Natural killer cell (primary cell): ENCODE results near the gene PRSS23. TPM values are rescaled to one million over a fixed set of nuclear protein-coding genes. Genes with fewer than 3 reads are reported as not detected.

ENCODE experiments used
- ATAC-seq, 3 donors: fragments of 150-1000 bp in 2 of 3; fragments of 200-7000 bp in 1 of 3; cut with Tn5 transposase; 1 replicate in 1 of 3; 2 replicates in 2 of 3; pipeline ENCODE4 v1.10.0; 2021; ENCODE audit warnings: mild to moderate bottlenecking in 2 of 3, moderate library complexity in 2 of 3
- DNase-seq, 2 donors: peaks; one replicate each; pipeline versions ENCODE4 v3.0.0 to v3.0.0-alpha.2; 2013 to 2021; ENCODE audit warnings: mixed read lengths in 1 of 2
- H3K27ac ChIP-seq: one replicate; pipeline ENCODE4 v1.5.1; 2013; ENCODE audit warnings: mild to moderate bottlenecking, low read length
- H3K27me3 ChIP-seq: one replicate; pipeline ENCODE4 v1.6.1; 2013; ENCODE audit warnings: low read length; ENCODE audit not compliant: control insufficient read depth, insufficient read depth
- H3K36me3 ChIP-seq: one replicate; pipeline ENCODE4 v1.6.1; 2013; ENCODE audit warnings: low read length; ENCODE audit not compliant: control insufficient read depth, insufficient read depth
- H3K4me1 ChIP-seq: one replicate; pipeline ENCODE4 v1.6.1; 2013; ENCODE audit warnings: low read length; ENCODE audit not compliant: control insufficient read depth, insufficient read depth
- H3K4me3 ChIP-seq: one replicate; pipeline ENCODE4 v1.5.1; 2013; ENCODE audit warnings: low read length
- H3K9me3 ChIP-seq: one replicate; pipeline ENCODE4 v1.6.1; 2013; ENCODE audit warnings: low read length; ENCODE audit not compliant: control insufficient read depth, insufficient read depth
- H3K27ac Mint-ChIP-seq, 2 donors: one replicate each; pipeline ENCODE4 v1.8.0; 2022; ENCODE audit warnings: mild to moderate bottlenecking in 2 of 2, mixed read lengths in 2 of 2, moderate library complexity in 1 of 2
- H3K27me3 Mint-ChIP-seq, 2 donors: one replicate each; pipeline ENCODE4 v1.8.0; 2022; ENCODE audit warnings: low read depth in 2 of 2, mixed read lengths in 2 of 2
- H3K36me3 Mint-ChIP-seq: one replicate; pipeline ENCODE4 v1.8.0; 2022; ENCODE audit warnings: mixed read lengths
- H3K4me1 Mint-ChIP-seq, 2 donors: one replicate each; pipeline ENCODE4 v1.8.0; 2022; ENCODE audit warnings: mixed read lengths in 2 of 2
- H3K4me3 Mint-ChIP-seq: one replicate; pipeline ENCODE4 v1.8.0; 2022; ENCODE audit warnings: mild to moderate bottlenecking, moderate library complexity, mixed read lengths
- H3K9me3 Mint-ChIP-seq, 2 donors: one replicate each; pipeline ENCODE4 v1.8.0; 2022; ENCODE audit warnings: mixed read lengths in 2 of 2
- CTCF ChIP-seq: fragments of 200-600 bp; IDR thresholded peaks from one replicate; pipeline ENCODE4 v1.8.0; 2022; ENCODE audit warnings: antibody characterized with exemption
- WGBS: methylation state at CpG from one replicate; pipeline ENCODE4 v1.1.7; 2013; ENCODE audit warnings: missing lambda C conversion rate; ENCODE audit not compliant: insufficient coverage; 5-methylcytosine and 5-hydroxymethylcytosine counted together
- intact Hi-C: fragments of 100-400 bp; cut with micrococcal nuclease; formaldehyde crosslinking; loops from one replicate; pipeline ENCODE4 v1.14.2; 2022
- total RNA-seq, 4 donors: library from RNA; stranded (reverse); fragments of 120-200 nt in 1 of 4; gene quantifications; one replicate each; pipeline versions ENCODE4 v1.2.3 to v1.2.4, GENCODE V29; 2013 to 2022

The PRSS23 gene
- total RNA-seq, 3 donors from 2014 or later (not counting 1 experiment from before 2014, with no cell fraction given), result 79.3 to 96.5 (median 84.3) TPM

DNA sequence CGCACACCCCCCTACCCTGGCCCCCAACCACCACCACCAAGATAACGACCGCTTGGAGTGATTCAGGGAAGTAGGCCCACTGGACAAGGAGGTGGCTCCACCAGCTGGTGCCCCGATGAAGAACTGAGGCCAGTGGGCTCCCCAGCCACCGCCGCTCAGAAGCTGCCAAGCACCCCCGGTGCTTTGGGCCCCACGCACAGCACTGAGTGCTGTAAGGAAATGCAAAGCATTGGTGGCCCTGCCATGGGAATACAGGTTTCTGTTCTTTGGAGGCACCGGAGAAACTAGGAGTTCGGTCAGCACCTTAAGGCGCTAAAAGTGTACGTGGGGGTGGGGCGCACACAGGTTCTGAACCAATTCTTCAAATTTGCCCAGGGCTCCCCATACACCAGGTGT, 664 bp upstream of the PRSS23 start:
- Mint-ChIP-seq H3K27ac (peak overlapping the region; percentile 63 to 88), H3K4me1 (peaks cover 42 to 45% of the 10 kb centered on the region in 2 donors), H3K36me3 (no peaks in the 10 kb centered on the region), H3K9me3 (no peaks in the 10 kb centered on the region), H3K27me3 (no peaks in the 10 kb centered on the region), H3K4me3 (peak overlapping the region; percentile 91)
- H3K4me1 ChIP-seq, result peaks cover 20% of the 10 kb centered on the region
- ATAC-seq (no peak), DNase-seq (no peak)
- intact Hi-C loops, result loop anchor here (5.0 kb wide), 1 partner anchor 187 kb away; no protein-coding TSS in a partner anchor
- no peak for TF ChIP-seq CTCF
- H3K27me3 ChIP-seq, result no peaks in the 10 kb centered on the region
- H3K9me3 ChIP-seq, result no peaks in the 10 kb centered on the region
- H3K27ac ChIP-seq, result peak overlapping the region; percentile 61
- H3K4me3 ChIP-seq, result peak overlapping the region; percentile 37
- 54% methylated on average over 13 of the region's 13 CpGs for WGBS
- H3K36me3 ChIP-seq, result no peaks in the 10 kb centered on the region

DNA sequence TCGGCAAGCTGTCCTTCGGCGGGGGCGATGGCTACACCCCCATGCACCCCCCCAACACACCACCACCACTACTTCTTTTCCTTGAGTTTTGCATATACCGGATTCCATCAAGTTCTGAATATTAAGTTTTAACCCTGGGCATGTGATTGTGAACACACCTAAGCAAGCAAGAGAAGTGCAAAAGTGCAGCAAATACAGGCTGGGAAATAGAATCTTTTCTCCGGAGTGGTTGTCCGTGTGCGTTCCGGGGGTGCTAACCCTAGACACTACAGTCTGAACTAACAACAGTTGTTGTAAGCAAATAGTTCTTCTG, 574 bp downstream of the PRSS23 start:
- Mint-ChIP-seq H3K27me3 (no peaks in the 10 kb centered on the region), H3K4me3 (peak overlapping the region; percentile 96), H3K27ac (peak overlapping the region; percentile 88 to 95), H3K4me1 (peaks cover 54 to 57% of the 10 kb centered on the region in 2 donors), H3K9me3 (no peaks in the 10 kb centered on the region), H3K36me3 (no peaks in the 10 kb centered on the region)
- intact Hi-C loops, result loop anchor here (5.0 kb wide), 1 partner anchor 189 kb away; no protein-coding TSS in a partner anchor
- Histone ChIP-seq H3K27me3 (no peaks in the 10 kb centered on the region), H3K4me1 (peaks cover 32% of the 10 kb centered on the region), H3K36me3 (no peaks in the 10 kb centered on the region), H3K27ac (peak overlapping the region; percentile 59), H3K4me3 (peak overlapping the region; percentile 75), H3K9me3 (no peaks in the 10 kb centered on the region)
- no peak for DNase-seq
- TF ChIP-seq CTCF, result no peak
- peak in 2 of 3 donors; percentile 2 to 31 for ATAC-seq
- WGBS, result 13% methylated on average over 9 of the region's 9 CpGs

GRCh38 chr11:86801364-86801763, 1.0 kb downstream of the PRSS23 start:
- H3K4me1 ChIP-seq, result peaks cover 35% of the 10 kb centered on the region
- intact Hi-C loops, result loop anchor here (5.0 kb wide), 1 partner anchor 189 kb away; no protein-coding TSS in a partner anchor
- H3K9me3 ChIP-seq, result no peaks in the 10 kb centered on the region
- peak overlapping the region; percentile 96 for H3K4me3 Mint-ChIP-seq
- TF ChIP-seq CTCF, result no peak
- DNase-seq (no peak), ATAC-seq (no peak)
- no peak overlapping the region for H3K27ac ChIP-seq
- H3K9me3 Mint-ChIP-seq, result no peaks in the 10 kb centered on the region
- 78% methylated on average over 2 of the region's 2 CpGs for WGBS
- H3K36me3 Mint-ChIP-seq, result no peaks in the 10 kb centered on the region
- no peaks in the 10 kb centered on the region for H3K27me3 ChIP-seq
- peak overlapping the region; percentile 88 to 95 for H3K27ac Mint-ChIP-seq
- no peaks in the 10 kb centered on the region for H3K27me3 Mint-ChIP-seq
- H3K4me3 ChIP-seq, result peak overlapping the region; percentile 75
- no peaks in the 10 kb centered on the region for H3K36me3 ChIP-seq
- H3K4me1 Mint-ChIP-seq, result peaks cover 59 to 62% of the 10 kb centered on the region in 2 donors

DNA sequence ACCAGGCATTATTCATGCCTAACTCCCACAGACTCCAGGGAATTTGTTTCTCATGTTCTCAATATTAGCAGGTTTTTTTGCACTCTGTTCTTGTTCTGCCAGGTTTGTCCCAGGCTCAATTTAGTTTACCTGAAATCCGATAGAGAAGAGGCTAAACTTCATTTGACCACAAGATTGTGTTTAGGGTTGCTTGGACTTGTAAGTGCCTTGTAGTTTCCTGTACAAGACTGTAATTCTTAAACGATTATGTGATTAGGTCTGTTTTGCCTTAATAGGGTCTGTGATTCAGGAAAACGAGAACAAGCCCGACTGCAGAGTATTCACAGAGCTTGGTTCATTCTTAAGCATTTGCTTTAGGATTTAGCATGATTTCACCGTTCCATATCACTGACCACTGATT, 1.8 kb downstream of the PRSS23 start:
- Mint-ChIP-seq H3K36me3 (no peaks in the 10 kb centered on the region), H3K27ac (peak overlapping the region; percentile 88 to 95), H3K9me3 (no peaks in the 10 kb centered on the region), H3K27me3 (no peaks in the 10 kb centered on the region), H3K4me3 (peak overlapping the region; percentile 96), H3K4me1 (peaks cover 67 to 69% of the 10 kb centered on the region in 2 donors)
- ATAC-seq, result no peak
- Histone ChIP-seq H3K4me3 (peak overlapping the region; percentile 75), H3K27me3 (no peaks in the 10 kb centered on the region), H3K9me3 (no peaks in the 10 kb centered on the region), H3K4me1 (peaks cover 41% of the 10 kb centered on the region), H3K36me3 (no peaks in the 10 kb centered on the region), H3K27ac (peak overlapping the region; percentile 3)
- 56% methylated on average over 5 of the region's 5 CpGs for WGBS
- intact Hi-C loops, result loop anchor here (2.0 to 5.0 kb wide), 2 partner anchors 190 to 315 kb away; no protein-coding TSS in a partner anchor
- TF ChIP-seq CTCF, result no peak
- DNase-seq, result no peak
